GM12878 (cell line): Measurements from ENCODE around the gene ACSM6. TPM values are rescaled to one million over a fixed set of nuclear protein-coding genes. Genes with fewer than 3 reads are reported as not detected.

Experiments
- ATAC-seq: fragments of 200-7000 bp; cut with Tn5 transposase; 3 replicates; pipeline ENCODE4 v1.9.1; 2020; ENCODE audit warnings: mild to moderate bottlenecking, moderate library complexity
- BruUV-seq: library from RNA; stranded (reverse); fragments of 400-500 nt; replicated peaks from 2 replicates; lab custom pipeline; 2021; lab: Mats Ljungman, UMichigan
- CTCF ChIA-PET: fragments of 300-600 bp; sonication (Branson Sonifier 250); formaldehyde crosslinking; extraction: SDS; loops from one replicate; lab custom pipeline; 2021; ENCODE audit warnings: inconsistent platforms; lab: Yijun Ruan, JAX
- POLR2A ChIA-PET: fragments of 350-600 bp; formaldehyde crosslinking; extraction: SDS; loops from one replicate; lab custom pipeline; 2021; ENCODE audit warnings: inconsistent platforms; lab: Charles Lee
- RAD21 ChIA-PET: fragments of 300-600 bp; sonication (Branson Sonifier 250); formaldehyde crosslinking; loops from one replicate; lab custom pipeline; 2023; ENCODE audit warnings: antibody characterized with exemption; ENCODE audit not compliant: unreplicated experiment; lab: Charles Lee
- SMC1A ChIA-PET: fragments of 300-600 bp; sonication (Branson Sonifier 250); formaldehyde crosslinking; loops from one replicate; lab custom pipeline; 2023; ENCODE audit not compliant: unreplicated experiment, uncharacterized antibody; lab: Charles Lee
- DNase-seq: peaks from one replicate; pipeline ENCODE4 v3.0.0-alpha.2; 2011; ENCODE audit warnings: low read depth, low spot score
- FAIRE-seq: peaks from 3 replicates; lab custom pipeline; 2011; peaks lifted over from hg19 to GRCh38; lab: Jason Lieb, UNC
- H2AFZ ChIP-seq: 2 replicates; pipeline ENCODE4 v1.6.0; 2011; ENCODE audit warnings: low read depth, low read length, control low read depth; ENCODE audit not compliant: control insufficient read depth
- H3K27ac ChIP-seq: 2 replicates; pipeline ENCODE4 v1.5.1; 2011; ENCODE audit warnings: control low read depth; ENCODE audit not compliant: control insufficient read depth, insufficient read depth
- H3K27me3 ChIP-seq, 2 experiments: replicated peaks in 1 of 2; 2 replicates each; pipeline versions ENCODE4 v1.6.0 to v1.6.1; 2011; ENCODE audit warnings: low read length in 1 of 2; ENCODE audit not compliant: control insufficient read depth in 2 of 2, insufficient read depth in 2 of 2
- H3K36me3 ChIP-seq, 2 experiments: 2 replicates each; pipeline ENCODE4 v1.5.1; 2011; ENCODE audit warnings: low read length in 1 of 2; ENCODE audit not compliant: control insufficient read depth in 2 of 2, insufficient read depth in 2 of 2
- H3K4me1 ChIP-seq: 2 replicates; pipeline ENCODE4 v1.6.1; 2011; ENCODE audit warnings: mild to moderate bottlenecking, low read length, moderate library complexity, mixed read lengths; ENCODE audit not compliant: control insufficient read depth, insufficient read depth
- H3K4me2 ChIP-seq: 2 replicates; pipeline ENCODE4 v1.6.0; 2011; ENCODE audit warnings: control low read depth; ENCODE audit not compliant: control insufficient read depth, insufficient read depth
- H3K4me3 ChIP-seq: fragments of 200-600 bp; sonication (generic); 2 replicates; pipeline ENCODE4 v1.5.1; 2016
- H3K79me2 ChIP-seq: 2 replicates; pipeline ENCODE4 v1.6.0; 2011; ENCODE audit warnings: low read length; ENCODE audit not compliant: control insufficient read depth, insufficient read depth
- H3K9ac ChIP-seq: 2 replicates; pipeline ENCODE4 v1.8.0; 2011; ENCODE audit warnings: low read length, control low read depth, mixed read lengths; ENCODE audit not compliant: control insufficient read depth, insufficient read depth
- H3K9me3 ChIP-seq: replicated peaks from 3 replicates; pipeline ENCODE4 v1.5.1; 2011; ENCODE audit warnings: mild to moderate bottlenecking, low read length; ENCODE audit not compliant: control insufficient read depth, insufficient read depth
- H4K20me1 ChIP-seq: 2 replicates; pipeline ENCODE4 v1.6.0; 2011; ENCODE audit not compliant: control insufficient read depth, insufficient read depth
- CHD4 ChIP-seq: fragments of 200-600 bp; sonication (generic); IDR thresholded peaks from 2 replicates; pipeline ENCODE4 v1.6.1; 2016; ENCODE audit warnings: mild to moderate bottlenecking
- HDAC2 ChIP-seq: fragments of 200-600 bp; sonication (generic); IDR thresholded peaks from 2 replicates; pipeline ENCODE4 v1.6.1; 2017
- HDGF ChIP-seq: fragments of 450-650 bp; IDR thresholded peaks from 2 replicates; pipeline ENCODE4 v1.6.1; 2016; ENCODE audit warnings: antibody characterized with exemption
- IKZF1 ChIP-seq: fragments of 450-650 bp; conservative IDR thresholded peaks from 2 replicates; pipeline ENCODE4 v1.6.1; 2017; ENCODE audit warnings: antibody characterized with exemption, mild to moderate bottlenecking
- MEF2A ChIP-seq: IDR thresholded peaks from 2 replicates; pipeline ENCODE4 v1.6.1; 2011; ENCODE audit warnings: low read depth, mild to moderate bottlenecking, low read length, moderate library complexity; ENCODE audit not compliant: insufficient read depth
- MYC ChIP-seq: IDR thresholded peaks from 2 replicates; pipeline ENCODE4 v1.6.1; 2011; ENCODE audit warnings: mild to moderate bottlenecking, low read length, moderate library complexity, inconsistent platforms; ENCODE audit not compliant: insufficient read depth, insufficient replicate concordance, insufficient read length, severe bottlenecking
- NRF1 ChIP-seq: conservative IDR thresholded peaks from 2 replicates; pipeline ENCODE4 v1.6.1; 2011; ENCODE audit warnings: mild to moderate bottlenecking, low read depth, low read length, improper control_type of control experiment
- POLR2AphosphoS5 ChIP-seq: IDR thresholded peaks from 2 replicates; pipeline ENCODE4 v1.6.1; 2011; ENCODE audit warnings: mild to moderate bottlenecking, low read length, inconsistent platforms
- RAD51 ChIP-seq: fragments of 450-650 bp; IDR thresholded peaks from 2 replicates; pipeline ENCODE4 v1.6.1; 2016; ENCODE audit warnings: moderate library complexity, mild to moderate bottlenecking, inconsistent platforms
- SREBF2 ChIP-seq: IDR thresholded peaks from 2 replicates; pipeline ENCODE4 v1.6.1; 2012; ENCODE audit warnings: mild to moderate bottlenecking, low read length
- TARDBP ChIP-seq: IDR thresholded peaks from 2 replicates; pipeline ENCODE4 v1.6.1; 2016; ENCODE audit warnings: borderline replicate concordance
- WGBS: methylation state at CpG from one replicate; pipeline ENCODE4 v1.1.6; 2016; ENCODE audit warnings: low lambda C conversion rate; ENCODE audit not compliant: insufficient replicate concordance, insufficient coverage; ENCODE audit errors: missing lambda C conversion rate; 5-methylcytosine and 5-hydroxymethylcytosine counted together
- in situ Hi-C: fragments of 300-500 bp; cut with MboI; formaldehyde crosslinking; loops from 9 replicates; pipeline ENCODE4 v1.14.3; 2018; ENCODE audit warnings: mixed read lengths
- intact Hi-C: fragments of 100-400 bp; cut with micrococcal nuclease; formaldehyde crosslinking; loops from one replicate; pipeline ENCODE4 v1.14.2; 2022; ENCODE audit not compliant: unreplicated experiment
- polyA plus RNA-seq, 11 experiments: library from polyadenylated mRNA; depleted of rRNA in 4 of 11; unstranded in 6 of 11; stranded (reverse) in 5 of 11; fragments of >200 nt; fragmentation: Nextera tagmentation in 4 of 11; fragmentation: Illumina TruSeq in 1 of 11; extraction: Ambion mirVana in 4 of 11; extraction: Trizol in 1 of 11; gene quantifications; 1 replicate in 1 of 11; 2 replicates in 10 of 11; pipeline versions ENCODE4 v1.2.1 to v1.2.3, GENCODE V29; 2011 to 2016; ENCODE audit warnings: inconsistent platforms in 2 of 11, missing spikeins in 2 of 11, low read depth in 1 of 11
- total RNA-seq, 4 experiments: library from RNA; depleted of rRNA in 3 of 4; stranded (reverse); fragments of >200 nt in 3 of 4; fragmentation: Illumina TruSeq in 1 of 4; extraction: Trizol in 1 of 4; gene quantifications; 2 replicates each; pipeline versions ENCODE4 v1.2.1 to v1.2.3, GENCODE V29; 2013 to 2021
- TF ChIP-seq, protein P1 (sequence below): IDR thresholded peaks from 2 replicates; pipeline ENCODE4 v1.6.1; 2011; ENCODE audit warnings: low read depth, mild to moderate bottlenecking, low read length, moderate library complexity, borderline replicate concordance; ENCODE audit errors: extremely low read depth
- TF ChIP-seq, protein P2 (sequence below): fragments of 450-650 bp; IDR thresholded peaks from 2 replicates; pipeline ENCODE4 v1.6.1; 2018; ENCODE audit warnings: mild to moderate bottlenecking, low read depth, moderate library complexity; ENCODE audit not compliant: partially characterized antibody
- TF ChIP-seq, protein P3 (sequence below), 3 experiments: IDR thresholded peaks in 2 of 3; conservative IDR thresholded peaks in 1 of 3; 2 replicates each; pipeline ENCODE4 v1.5.1; 2011; ENCODE audit warnings: low read depth in 3 of 3, low read length in 3 of 3, mild to moderate bottlenecking in 3 of 3, control low read depth in 2 of 3, moderate library complexity in 2 of 3, inconsistent platforms in 1 of 3, mixed read lengths in 1 of 3; ENCODE audit not compliant: control insufficient read depth in 2 of 3, insufficient read depth in 1 of 3; ENCODE audit errors: extremely low read depth in 1 of 3

Gene ACSM6
- total and polyA plus RNA-seq, 10 of the 15 experiments (the other 5 are each of a cell fraction or from before 2014, with no cell fraction given): 0.06 to 0.21 (median 0.20) TPM; not detected in 7

GRCh38 chr10:95221124-95221523 is 27.1 kb downstream of the ACSM6 start (continued):
- TF ChIP-seq MEF2A (no peak), NRF1 (no peak), RAD51 (no peak), IKZF1 (no peak), POLR2AphosphoS5 (no peak), HDAC2 (no peak), TARDBP (no peak)

- Histone ChIP-seq H4K20me1 (no peaks in the 10 kb centered on the region), H3K9ac (no peak overlapping the region), H3K27me3 (no peaks in the 10 kb centered on the region), H3K4me1 (no peaks in the 10 kb centered on the region), H3K79me2 (no peaks in the 10 kb centered on the region), H3K27ac (no peak overlapping the region), H2AFZ (no peak overlapping the region), H3K4me2 (no peak overlapping the region), H3K36me3 (no peaks in the 10 kb centered on the region), H3K9me3 (no peaks in the 10 kb centered on the region), H3K4me3 (no peak overlapping the region)
- in situ Hi-C loops: no loop called here
- CTCF ChIA-PET: no interaction called here
- SMC1A ChIA-PET: no interaction called here
- 67% methylated on average over 2 of the region's 2 CpGs for WGBS
- BruUV-seq: no TSS peak
- intact Hi-C loops: no loop called here
- ATAC-seq: no peak
- TF ChIP-seq, protein P1, sequence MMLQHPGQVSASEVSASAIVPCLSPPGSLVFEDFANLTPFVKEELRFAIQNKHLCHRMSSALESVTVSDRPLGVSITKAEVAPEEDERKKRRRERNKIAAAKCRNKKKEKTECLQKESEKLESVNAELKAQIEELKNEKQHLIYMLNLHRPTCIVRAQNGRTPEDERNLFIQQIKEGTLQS: no peak
- TF ChIP-seq CHD4: no peak
- TF ChIP-seq, protein P2, sequence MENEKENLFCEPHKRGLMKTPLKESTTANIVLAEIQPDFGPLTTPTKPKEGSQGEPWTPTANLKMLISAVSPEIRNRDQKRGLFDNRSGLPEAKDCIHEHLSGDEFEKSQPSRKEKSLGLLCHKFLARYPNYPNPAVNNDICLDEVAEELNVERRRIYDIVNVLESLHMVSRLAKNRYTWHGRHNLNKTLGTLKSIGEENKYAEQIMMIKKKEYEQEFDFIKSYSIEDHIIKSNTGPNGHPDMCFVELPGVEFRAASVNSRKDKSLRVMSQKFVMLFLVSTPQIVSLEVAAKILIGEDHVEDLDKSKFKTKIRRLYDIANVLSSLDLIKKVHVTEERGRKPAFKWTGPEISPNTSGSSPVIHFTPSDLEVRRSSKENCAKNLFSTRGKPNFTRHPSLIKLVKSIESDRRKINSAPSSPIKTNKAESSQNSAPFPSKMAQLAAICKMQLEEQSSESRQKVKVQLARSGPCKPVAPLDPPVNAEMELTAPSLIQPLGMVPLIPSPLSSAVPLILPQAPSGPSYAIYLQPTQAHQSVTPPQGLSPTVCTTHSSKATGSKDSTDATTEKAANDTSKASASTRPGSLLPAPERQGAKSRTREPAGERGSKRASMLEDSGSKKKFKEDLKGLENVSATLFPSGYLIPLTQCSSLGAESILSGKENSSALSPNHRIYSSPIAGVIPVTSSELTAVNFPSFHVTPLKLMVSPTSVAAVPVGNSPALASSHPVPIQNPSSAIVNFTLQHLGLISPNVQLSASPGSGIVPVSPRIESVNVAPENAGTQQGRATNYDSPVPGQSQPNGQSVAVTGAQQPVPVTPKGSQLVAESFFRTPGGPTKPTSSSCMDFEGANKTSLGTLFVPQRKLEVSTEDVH: no peak
- TF ChIP-seq SREBF2: no peak
- TF ChIP-seq, protein P3, sequence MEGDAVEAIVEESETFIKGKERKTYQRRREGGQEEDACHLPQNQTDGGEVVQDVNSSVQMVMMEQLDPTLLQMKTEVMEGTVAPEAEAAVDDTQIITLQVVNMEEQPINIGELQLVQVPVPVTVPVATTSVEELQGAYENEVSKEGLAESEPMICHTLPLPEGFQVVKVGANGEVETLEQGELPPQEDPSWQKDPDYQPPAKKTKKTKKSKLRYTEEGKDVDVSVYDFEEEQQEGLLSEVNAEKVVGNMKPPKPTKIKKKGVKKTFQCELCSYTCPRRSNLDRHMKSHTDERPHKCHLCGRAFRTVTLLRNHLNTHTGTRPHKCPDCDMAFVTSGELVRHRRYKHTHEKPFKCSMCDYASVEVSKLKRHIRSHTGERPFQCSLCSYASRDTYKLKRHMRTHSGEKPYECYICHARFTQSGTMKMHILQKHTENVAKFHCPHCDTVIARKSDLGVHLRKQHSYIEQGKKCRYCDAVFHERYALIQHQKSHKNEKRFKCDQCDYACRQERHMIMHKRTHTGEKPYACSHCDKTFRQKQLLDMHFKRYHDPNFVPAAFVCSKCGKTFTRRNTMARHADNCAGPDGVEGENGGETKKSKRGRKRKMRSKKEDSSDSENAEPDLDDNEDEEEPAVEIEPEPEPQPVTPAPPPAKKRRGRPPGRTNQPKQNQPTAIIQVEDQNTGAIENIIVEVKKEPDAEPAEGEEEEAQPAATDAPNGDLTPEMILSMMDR (IDR thresholded peaks at IDR 0.05 in 2 of 3, conservative IDR thresholded peaks at IDR 0.05 in 1 of 3; ENCODE audit: control insufficient read depth in 2 of 3, extremely low read depth in 1 of 3, insufficient read depth in 1 of 3, low read depth in 3 of 3, low read length in 3 of 3): no peak
- no peak for TF ChIP-seq HDGF
- no peak for TF ChIP-seq MYC
- no peak for FAIRE-seq
- RAD21 ChIA-PET: no interaction called here
- DNase-seq: no peak
- POLR2A ChIA-PET: no interaction called here
Observed at GRCh38 chr10:95225136-95225535, 31.1 kb downstream of the ACSM6 start.
